HCT116 (cell line): Measurements from ENCODE around the gene APBB1IP.

Experiments used
- CEBPB ChIP-seq: IDR thresholded peaks from 2 replicates; pipeline ENCODE4 v1.6.1; 2012; ENCODE audit warnings: low read depth
- CTCF ChIP-seq, 3 experiments: fragments of 200-600 bp in 1 of 3; sonication (generic) in 1 of 3; IDR thresholded peaks in 2 of 3; conservative IDR thresholded peaks in 1 of 3; 2 replicates each; pipeline ENCODE4 v1.5.1; 2012 to 2017; ENCODE audit warnings: low read depth in 2 of 3, low read length in 2 of 3, antibody characterized with exemption in 1 of 3, borderline replicate concordance in 1 of 3, control low read depth in 1 of 3, mild to moderate bottlenecking in 1 of 3, mixed read lengths in 1 of 3, mixed run types in 1 of 3, moderate library complexity in 1 of 3; ENCODE audit not compliant: insufficient read depth in 1 of 3
- EZH2 ChIP-seq: fragments of 200-600 bp; sonication (generic); IDR thresholded peaks from 2 replicates; pipeline ENCODE4 v1.6.1; 2017; ENCODE audit warnings: antibody characterized with exemption, mixed run types
- EZH2phosphoT487 ChIP-seq: fragments of 200-600 bp; IDR thresholded peaks from 2 replicates; pipeline ENCODE4 v1.6.1; 2018; ENCODE audit warnings: antibody characterized with exemption, borderline replicate concordance
- MAX ChIP-seq: IDR thresholded peaks from 2 replicates; pipeline ENCODE4 v1.6.1; 2012
- POLR2A ChIP-seq: IDR thresholded peaks from 2 replicates; pipeline ENCODE4 v1.7.0; 2011; ENCODE audit warnings: borderline replicate concordance; ENCODE audit not compliant: insufficient read depth, insufficient read length; ENCODE audit errors: extremely low read depth
- POLR2AphosphoS5 ChIP-seq: IDR thresholded peaks from 2 replicates; pipeline ENCODE4 v1.6.1; 2011; ENCODE audit warnings: mild to moderate bottlenecking, low read depth, low read length, moderate library complexity
- RAD21 ChIP-seq: IDR thresholded peaks from 2 replicates; pipeline ENCODE4 v1.6.1; 2012; ENCODE audit warnings: low read depth, mild to moderate bottlenecking
- REST ChIP-seq: IDR thresholded peaks from 2 replicates; pipeline ENCODE4 v1.6.1; 2012; ENCODE audit warnings: low read depth
- YY1 ChIP-seq: IDR thresholded peaks from 2 replicates; pipeline ENCODE4 v1.6.1; 2011; ENCODE audit warnings: low read length, low read depth, moderate library complexity, mild to moderate bottlenecking; ENCODE audit not compliant: insufficient replicate concordance; ENCODE audit errors: extremely low read depth

- TF ChIP-seq CTCF (IDR thresholded peaks at IDR 0.05 in 2 of 3, conservative IDR thresholded peaks at IDR 0.05 in 1 of 3; ENCODE audit: borderline replicate concordance in 1 of 3, insufficient read depth in 1 of 3, low read depth in 2 of 3, low read length in 2 of 3) (no peak), RAD21 (no peak), CEBPB (no peak), MAX (no peak), POLR2AphosphoS5 (no peak), YY1 (no peak), POLR2A (no peak), EZH2 (no peak), REST (no peak), EZH2phosphoT487 (no peak)
Observed at GRCh38 chr10:26483554-26483953, 45.4 kb downstream of the APBB1IP start.
